ENCODE data around the gene PRDX5.

- TF ChIP-seq CTCF (IDR thresholded peaks at IDR 0.05), result no peak
- no peak for TF ChIP-seq POLR2A (IDR thresholded peaks at IDR 0.05)
- TF ChIP-seq POLR2AphosphoS5 (IDR thresholded peaks at IDR 0.05; ENCODE audit: insufficient read depth in 1 of 2, low read depth in 1 of 2), result no peak
Observed at GRCh38 chr11:64349025-64349387, 31.1 kb downstream of the PRDX5 start.
